ENCODE data around the gene SLC6A5.

The SLC6A5 gene

GRCh38 chr11:20597154-20597679 lies 2.2 kb upstream of the SLC6A5 start:
- no peak for DNase-seq

DNA sequence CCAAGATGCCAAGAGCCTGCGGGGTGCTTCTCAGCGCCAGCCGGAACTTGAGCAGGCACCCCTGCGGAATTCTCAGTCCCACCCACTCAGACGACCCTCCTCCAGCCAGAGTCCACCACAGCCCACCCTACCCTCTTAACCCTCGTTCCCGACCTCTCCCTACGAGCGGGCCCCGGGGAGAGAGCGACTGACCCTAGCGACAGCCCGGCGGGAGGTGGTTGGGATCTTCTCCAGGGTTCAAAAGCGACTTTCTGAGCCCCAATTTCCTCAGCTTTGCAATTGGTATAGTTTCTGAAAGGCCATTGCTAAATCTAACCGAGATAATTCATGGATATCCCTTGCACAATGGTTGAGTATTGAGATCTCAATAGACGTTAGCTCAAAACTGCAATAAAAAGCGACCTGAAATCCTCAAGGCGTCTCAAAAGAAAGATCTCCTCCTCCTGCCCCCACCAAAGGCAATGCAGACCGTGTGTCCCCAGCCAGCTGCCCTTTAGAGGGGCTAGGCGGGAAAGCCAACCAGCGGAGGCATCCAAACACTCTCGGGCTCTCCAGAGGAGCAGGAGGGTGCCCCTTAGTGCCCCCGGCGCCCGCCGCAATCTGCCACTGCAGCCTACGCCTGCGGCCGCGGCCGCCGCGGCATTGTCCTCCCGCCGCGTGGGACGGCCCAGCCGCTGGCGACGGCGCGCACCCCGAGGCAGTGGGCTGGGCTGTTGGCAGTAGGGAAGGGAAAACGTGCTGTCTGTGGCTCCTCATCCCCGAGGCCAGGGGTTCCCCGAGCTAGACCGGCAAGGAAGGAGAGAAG lies 1.5 kb upstream of the SLC6A5 start:
- DNase-seq = no peak

GRCh38 chr11:20598492-20598891 lies 916 bp upstream of the SLC6A5 start:
- DNase-seq = no peak

DNA sequence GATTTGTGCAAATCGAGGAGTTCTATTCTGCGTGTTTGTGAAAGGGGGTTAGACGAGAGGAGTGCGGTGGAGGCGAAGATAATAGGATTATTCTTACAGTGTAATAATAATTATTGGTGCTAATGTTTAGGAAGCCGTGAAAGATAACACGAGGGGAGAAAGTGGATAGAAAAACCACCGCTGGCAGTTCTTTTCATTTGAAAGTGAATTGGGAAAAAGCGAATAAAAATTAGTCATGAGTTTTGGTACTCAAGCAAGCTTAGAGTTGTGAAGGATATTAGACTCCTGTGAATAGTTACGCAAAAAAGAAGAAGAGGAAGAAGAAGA lies 575 bp downstream of the SLC6A5 start:
- DNase-seq = no peak

GRCh38 chr11:20600551-20600950 lies 1.1 kb downstream of the SLC6A5 start:
- DNase-seq = no peak

GRCh38 chr11:20601221-20601914 lies 2.0 kb downstream of the SLC6A5 start:
- no peak for DNase-seq

GRCh38 chr11:20604295-20604803 lies 4.9 kb downstream of the SLC6A5 start:
- DNase-seq = no peak

GRCh38 chr11:20604864-20605601 lies 5.6 kb downstream of the SLC6A5 start:
- DNase-seq = no peak

DNA sequence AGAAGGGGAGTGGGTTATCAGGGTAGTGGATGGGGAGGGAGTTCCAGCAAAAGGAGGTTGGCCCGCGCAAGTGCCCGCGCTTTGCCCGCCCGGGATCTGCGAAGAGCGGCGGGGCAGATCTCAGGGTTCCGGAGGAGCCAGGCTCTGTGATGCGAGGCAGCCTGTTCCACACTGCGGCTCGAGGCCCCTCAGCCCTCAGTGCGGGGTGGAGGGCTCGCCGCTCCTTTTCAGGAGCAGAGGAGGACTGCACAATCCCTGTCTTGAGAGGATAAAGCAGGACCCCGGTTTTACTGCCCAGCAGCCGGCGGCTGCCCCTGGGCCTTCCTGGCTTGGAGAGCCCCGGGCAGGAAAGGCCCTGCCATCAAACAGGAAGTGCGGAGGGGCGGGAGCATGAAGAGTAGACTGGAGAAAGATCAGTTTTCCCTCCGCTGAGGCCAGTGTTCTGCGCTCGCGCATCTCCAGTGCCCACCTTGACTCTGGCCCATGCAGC lies 6.2 kb downstream of the SLC6A5 start:
- no peak for DNase-seq

- no peak for DNase-seq
Observed at GRCh38 chr11:20608934-20609333, 9.5 kb downstream of the SLC6A5 start.

DNA sequence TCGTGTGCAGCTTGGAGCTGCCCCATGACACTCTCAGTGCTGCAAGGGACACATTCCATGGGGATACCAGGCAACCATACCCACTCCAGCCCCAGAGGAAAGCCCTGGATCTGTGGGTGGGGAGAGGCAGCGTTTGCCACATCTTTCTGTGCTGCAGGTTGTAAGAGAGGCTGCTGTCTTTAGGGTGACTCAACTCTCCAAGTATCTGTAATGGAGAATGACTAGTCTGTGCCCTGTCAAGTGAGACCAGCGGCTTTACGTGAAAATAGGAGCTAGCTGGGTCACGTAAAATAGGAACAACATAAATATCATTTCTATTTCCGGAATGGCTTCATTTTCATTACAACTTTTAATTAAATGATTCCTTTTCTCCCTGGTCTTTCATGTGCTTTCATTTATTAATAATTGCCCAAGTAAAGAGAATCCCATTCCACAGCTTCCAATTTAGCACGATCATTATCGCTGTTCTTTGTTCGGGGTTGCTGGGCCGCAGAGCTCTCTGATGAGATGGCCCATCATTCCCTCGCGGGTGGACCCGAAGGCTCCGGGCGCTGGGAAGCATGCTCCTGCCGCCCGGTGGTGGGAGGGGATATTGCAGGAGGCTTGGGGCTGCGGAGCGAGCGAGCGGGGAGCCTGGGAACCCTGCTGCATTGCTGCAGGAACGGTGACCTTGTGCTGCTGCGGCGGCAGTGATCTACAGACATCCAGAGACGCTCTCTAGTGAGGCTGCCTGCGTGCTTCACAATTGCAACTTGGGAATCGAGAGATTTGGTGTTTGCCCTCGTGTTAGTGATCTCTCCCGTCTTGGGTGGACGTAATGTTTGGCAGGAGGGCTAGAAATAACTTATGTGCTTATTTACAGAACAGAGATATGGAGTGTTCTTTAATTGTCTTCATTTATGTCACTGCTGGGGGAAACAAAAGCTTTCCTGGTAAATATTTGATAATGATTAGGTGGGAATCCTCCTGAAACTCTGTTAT lies 10.6 kb downstream of the SLC6A5 start:
- DNase-seq = peak; percentile 63 to 66

GRCh38 chr11:20610825-20611224 lies 11.4 kb downstream of the SLC6A5 start:
- DNase-seq = no peak

DNA sequence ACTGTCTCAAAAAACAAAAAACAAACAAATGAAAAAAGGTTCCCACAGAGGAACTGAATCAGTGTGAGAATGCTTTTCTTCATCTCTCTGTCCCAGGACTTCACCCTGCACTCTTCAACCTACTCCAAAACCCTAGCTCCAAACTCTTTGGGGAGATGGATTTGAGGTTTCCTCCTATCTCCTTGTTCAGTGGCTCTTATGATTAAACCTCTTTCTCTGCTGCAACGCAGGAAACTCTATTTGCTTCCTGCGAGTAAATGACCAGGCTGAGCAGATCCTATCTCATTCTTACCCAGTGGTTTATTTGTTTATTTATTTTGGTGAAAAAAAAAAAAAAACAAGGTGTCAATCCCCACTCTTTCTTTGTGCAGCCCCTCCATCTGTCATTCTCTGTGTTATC lies 12.0 kb downstream of the SLC6A5 start:
- no peak for DNase-seq

- no peak for DNase-seq
Observed at GRCh38 chr11:20611892-20612291, 12.5 kb downstream of the SLC6A5 start.

- DNase-seq = no peak
Observed at GRCh38 chr11:20612416-20612815, 13.0 kb downstream of the SLC6A5 start.

GRCh38 chr11:20616920-20617319 lies 17.5 kb downstream of the SLC6A5 start:
- no peak for DNase-seq

DNA sequence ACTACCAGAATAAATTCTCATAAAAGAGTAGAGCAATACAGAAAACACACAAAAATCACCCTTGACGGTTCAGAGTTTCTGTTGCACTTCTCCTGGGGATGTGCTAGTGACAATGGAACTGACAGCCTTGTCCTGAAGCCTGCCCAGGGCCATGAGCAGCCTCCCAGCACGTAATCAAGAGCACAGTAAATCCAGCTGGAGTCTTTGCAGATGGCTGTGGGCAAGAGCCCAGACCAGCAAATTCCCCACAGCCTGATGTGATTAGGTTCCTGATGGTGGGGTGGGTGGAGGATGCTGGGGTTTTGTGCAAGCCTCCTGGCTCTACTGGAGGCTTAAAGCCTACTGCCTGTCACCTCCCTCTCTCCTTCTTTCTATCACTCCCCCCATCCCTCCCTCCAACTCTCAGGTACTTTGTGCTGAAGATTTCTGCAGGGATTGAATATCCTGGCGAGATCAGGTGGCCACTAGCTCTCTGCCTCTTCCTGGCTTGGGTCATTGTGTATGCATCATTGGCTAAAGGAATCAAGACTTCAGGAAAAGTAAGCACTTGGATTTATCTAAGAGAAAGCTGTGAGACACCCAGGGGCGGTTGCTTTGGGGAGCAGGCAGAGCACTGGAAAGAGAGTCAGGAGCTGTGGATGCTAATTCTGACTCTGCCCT lies 18.1 kb downstream of the SLC6A5 start:
- DNase-seq = no peak

DNA sequence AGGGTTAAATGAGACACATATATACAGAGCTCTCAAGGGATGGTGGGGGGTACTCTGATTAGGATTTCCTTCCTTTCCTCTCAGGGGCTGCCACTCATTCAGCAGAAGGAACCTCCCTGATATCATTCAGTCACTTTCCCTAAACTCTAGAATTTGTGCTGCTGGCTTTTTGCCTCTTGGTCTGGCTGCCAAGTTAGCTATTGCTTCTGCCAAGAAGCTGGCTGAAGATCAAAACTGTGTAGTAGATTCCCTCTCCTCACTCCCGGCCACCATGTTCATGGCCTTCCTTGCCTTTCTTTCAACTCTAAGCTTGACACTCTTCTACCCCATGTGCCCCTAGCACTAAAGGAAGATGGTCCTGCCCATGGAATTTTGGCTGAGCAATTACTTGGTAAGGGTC lies 18.7 kb downstream of the SLC6A5 start:
- no peak for DNase-seq

DNA sequence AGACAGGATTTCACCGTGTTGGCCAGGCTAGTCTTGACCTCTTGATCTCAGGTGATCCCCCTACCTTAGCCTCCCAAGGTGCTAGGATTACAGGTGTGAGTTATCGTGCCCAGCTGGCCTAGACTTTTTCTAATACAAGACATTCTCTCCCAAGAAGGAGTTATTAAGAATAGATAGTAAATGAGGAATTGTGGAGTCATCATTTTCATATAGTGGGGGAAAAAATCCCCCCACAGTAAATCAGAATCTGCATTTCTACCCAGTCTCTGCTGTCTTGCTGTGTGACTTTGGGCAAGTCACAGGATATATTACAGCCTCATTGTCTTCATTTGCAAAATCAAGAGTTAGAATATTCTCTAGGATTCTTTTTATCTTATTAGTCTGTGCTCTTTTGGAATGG lies 21.6 kb downstream of the SLC6A5 start:
- DNase-seq = no peak

GRCh38 chr11:20621679-20622078 lies 22.3 kb downstream of the SLC6A5 start:
- no peak for DNase-seq

GRCh38 chr11:20623252-20623651 lies 23.8 kb downstream of the SLC6A5 start:
- DNase-seq = peak; percentile 5 to 8

Measured in Kasumi-1 (cell line).